ENCODE results near the gene RHBDF1.
"Not testable (repeated sequence)": the region's sequence is repeated elsewhere in the genome, so short reads cannot be mapped to it uniquely, and the experiment has no call there.

Gene RHBDF1

GRCh38 chr16:50769-51591 is 21.5 kb downstream of the RHBDF1 start:
- TF ChIP-seq CTCF (IDR thresholded peaks at IDR 0.05; ENCODE audit: low read depth, low read length, missing control alignments) = no peak
- H3K4me3 ChIP-seq (ENCODE audit: low read depth, low read length) = no peak overlapping the region
- in situ Hi-C loops (cut with HindIII; ENCODE audit: low sequenced_read_pairs) = no loop called here
- no peak for DNase-seq (ENCODE audit: low read depth)

- H3K4me3 ChIP-seq (ENCODE audit: low read depth, low read length) = no peak overlapping the region
- no peak for DNase-seq (ENCODE audit: low read depth)
- TF ChIP-seq CTCF (IDR thresholded peaks at IDR 0.05; ENCODE audit: low read depth, low read length, missing control alignments) = no peak
- in situ Hi-C loops (cut with HindIII; ENCODE audit: low sequenced_read_pairs) = no loop called here
Measured at GRCh38 chr16:47234-47633, 25.2 kb downstream of the RHBDF1 start.

GRCh38 chr16:46510-46909 is 25.9 kb downstream of the RHBDF1 start:
- H3K4me3 ChIP-seq (ENCODE audit: low read depth, low read length); DNase-seq (ENCODE audit: low read depth); in situ Hi-C loops (cut with HindIII; ENCODE audit: low sequenced_read_pairs): not testable (repeated sequence)

- DNase-seq (ENCODE audit: low read depth) = no peak
- in situ Hi-C loops (cut with HindIII; ENCODE audit: low sequenced_read_pairs) = no loop called here
- H3K4me3 ChIP-seq (ENCODE audit: low read depth, low read length) = no peak overlapping the region
- no peak for TF ChIP-seq CTCF (IDR thresholded peaks at IDR 0.05; ENCODE audit: low read depth, low read length, missing control alignments)
Measured at GRCh38 chr16:45454-45853, 27.0 kb downstream of the RHBDF1 start.

- no peak for DNase-seq (ENCODE audit: low read depth)
Measured at GRCh38 chr16:44655-45054, 27.8 kb downstream of the RHBDF1 start.

GRCh38 chr16:43294-43693 is 29.1 kb downstream of the RHBDF1 start:
- in situ Hi-C loops (cut with HindIII; ENCODE audit: low sequenced_read_pairs) = no loop called here
- H3K4me3 ChIP-seq (ENCODE audit: low read depth, low read length) = no peak overlapping the region
- DNase-seq (ENCODE audit: low read depth) = no peak
- TF ChIP-seq CTCF (IDR thresholded peaks at IDR 0.05; ENCODE audit: low read depth, low read length, missing control alignments) = no peak

More at GRCh38 chr16:44655-45054, 27.8 kb downstream of the RHBDF1 start:
- TF ChIP-seq CTCF (IDR thresholded peaks at IDR 0.05; ENCODE audit: low read depth, low read length, missing control alignments) = no peak
- no peak overlapping the region for H3K4me3 ChIP-seq (ENCODE audit: low read depth, low read length)
- in situ Hi-C loops (cut with HindIII; ENCODE audit: low sequenced_read_pairs) = no loop called here

- in situ Hi-C loops (cut with HindIII; ENCODE audit: low sequenced_read_pairs) = no loop called here
- no peak for TF ChIP-seq CTCF (IDR thresholded peaks at IDR 0.05; ENCODE audit: low read depth, low read length, missing control alignments)
- no peak for DNase-seq (ENCODE audit: low read depth)
- no peak overlapping the region for H3K4me3 ChIP-seq (ENCODE audit: low read depth, low read length)
Measured at GRCh38 chr16:42691-43090, 29.7 kb downstream of the RHBDF1 start.
